ENCODE results near the gene MUSK.

Gene MUSK

GRCh38 chr9:110835404-110835803 is 166.8 kb downstream of the MUSK start:
- Histone ChIP-seq H3K9me3 (no peaks in the 10 kb centered on the region), H3K27me3 (no peaks in the 10 kb centered on the region), H3K4me1 (ENCODE audit: control insufficient read depth in 1 of 2, insufficient read depth in 1 of 2, low read depth in 1 of 2, low read length in 1 of 2) (no peaks in the 10 kb centered on the region), H3K4me3 (ENCODE audit: low read depth in 1 of 2, low read length in 1 of 2) (no peak overlapping the region), H3K27ac (no peak overlapping the region), H3K36me3 (no peaks in the 10 kb centered on the region)
- no peak for TF ChIP-seq CTCF (IDR thresholded peaks at IDR 0.05)

- no peaks in the 10 kb centered on the region for H3K4me1 ChIP-seq (ENCODE audit: control insufficient read depth in 1 of 2, insufficient read depth in 1 of 2, low read depth in 1 of 2, low read length in 1 of 2)
- no peak overlapping the region for H3K27ac ChIP-seq
- TF ChIP-seq CTCF (IDR thresholded peaks at IDR 0.05): no peak
- no peaks in the 10 kb centered on the region for H3K27me3 ChIP-seq
- no peaks in the 10 kb centered on the region for H3K36me3 ChIP-seq
- no peaks in the 10 kb centered on the region for H3K9me3 ChIP-seq
- no peak overlapping the region for H3K4me3 ChIP-seq (ENCODE audit: low read depth in 1 of 2, low read length in 1 of 2)
These were observed 167.3 kb downstream of the MUSK start for GRCh38 chr9:110835859-110836271.

- Histone ChIP-seq H3K27ac (no peak overlapping the region), H3K4me1 (ENCODE audit: control insufficient read depth in 1 of 2, insufficient read depth in 1 of 2, low read depth in 1 of 2, low read length in 1 of 2) (no peaks in the 10 kb centered on the region), H3K9me3 (no peaks in the 10 kb centered on the region), H3K36me3 (no peaks in the 10 kb centered on the region), H3K27me3 (no peaks in the 10 kb centered on the region), H3K4me3 (ENCODE audit: low read depth in 1 of 2, low read length in 1 of 2) (no peak overlapping the region)
- TF ChIP-seq CTCF (IDR thresholded peaks at IDR 0.05): no peak
These were observed 168.9 kb downstream of the MUSK start for GRCh38 chr9:110837401-110838005.

GRCh38 chr9:110842169-110842568 is 173.6 kb downstream of the MUSK start:
- Histone ChIP-seq H3K27ac (no peak overlapping the region), H3K27me3 (no peaks in the 10 kb centered on the region), H3K9me3 (no peaks in the 10 kb centered on the region), H3K36me3 (no peaks in the 10 kb centered on the region), H3K4me3 (ENCODE audit: low read depth in 1 of 2, low read length in 1 of 2) (no peak overlapping the region), H3K4me1 (ENCODE audit: control insufficient read depth in 1 of 2, insufficient read depth in 1 of 2, low read depth in 1 of 2, low read length in 1 of 2) (no peaks in the 10 kb centered on the region)
- no peak for TF ChIP-seq CTCF (IDR thresholded peaks at IDR 0.05)

- TF ChIP-seq CTCF (IDR thresholded peaks at IDR 0.05): no peak
- Histone ChIP-seq H3K9me3 (no peaks in the 10 kb centered on the region), H3K36me3 (no peaks in the 10 kb centered on the region), H3K27me3 (no peaks in the 10 kb centered on the region), H3K4me1 (ENCODE audit: control insufficient read depth in 1 of 2, insufficient read depth in 1 of 2, low read depth in 1 of 2, low read length in 1 of 2) (no peaks in the 10 kb centered on the region), H3K4me3 (ENCODE audit: low read depth in 1 of 2, low read length in 1 of 2) (no peak overlapping the region), H3K27ac (no peak overlapping the region)
These were observed 174.4 kb downstream of the MUSK start for GRCh38 chr9:110842986-110843385.

GRCh38 chr9:110844121-110844520 is 175.5 kb downstream of the MUSK start:
- H3K36me3 ChIP-seq: no peaks in the 10 kb centered on the region
- no peaks in the 10 kb centered on the region for H3K9me3 ChIP-seq
- H3K4me3 ChIP-seq (ENCODE audit: low read depth in 1 of 2, low read length in 1 of 2): no peak overlapping the region
- no peak overlapping the region for H3K27ac ChIP-seq
- no peaks in the 10 kb centered on the region for H3K27me3 ChIP-seq
- TF ChIP-seq CTCF (IDR thresholded peaks at IDR 0.05): no peak
- no peaks in the 10 kb centered on the region for H3K4me1 ChIP-seq (ENCODE audit: control insufficient read depth in 1 of 2, insufficient read depth in 1 of 2, low read depth in 1 of 2, low read length in 1 of 2)
